ENCODE measurements around the gene CLRN1.

The CLRN1 gene

GRCh38 chr3:150911771-150912170 lies 60.8 kb downstream of the CLRN1 start:
- Histone ChIP-seq H3K9me2 (replicated peaks; ENCODE audit: insufficient read depth, low read length) (no peaks in the 10 kb centered on the region), H3K4me3 (ENCODE audit: insufficient read depth, low read length, poor library complexity, severe bottlenecking) (no peak overlapping the region), H3K4me2 (ENCODE audit: low read depth, low read length, poor library complexity, severe bottlenecking) (no peak overlapping the region)

GRCh38 chr3:150906461-150906860 lies 66.1 kb downstream of the CLRN1 start:
- no peak for TF ChIP-seq CTCF (IDR thresholded peaks at IDR 0.05; ENCODE audit: insufficient read depth, low read length, poor library complexity, severe bottlenecking)
- no peak for TF ChIP-seq EZH2phosphoT487 (conservative IDR thresholded peaks at IDR 0.05; ENCODE audit: low read length)
- H3K27me3 ChIP-seq (ENCODE audit: low read length) = peaks cover 3% of the 10 kb centered on the region; the same call in 1 of the 2 replicates

More at GRCh38 chr3:150911771-150912170, 60.8 kb downstream of the CLRN1 start:
- TF ChIP-seq EZH2phosphoT487 (conservative IDR thresholded peaks at IDR 0.05; ENCODE audit: low read length) (no peak), CTCF (IDR thresholded peaks at IDR 0.05; ENCODE audit: insufficient read depth, low read length, poor library complexity, severe bottlenecking) (no peak)
- Histone ChIP-seq H3K27ac (ENCODE audit: low read depth, low read length) (no peak overlapping the region), H3F3A (ENCODE audit: insufficient read depth) (no peaks in the 10 kb centered on the region), H4K20me1 (ENCODE audit: low read depth, low read length) (no peaks in the 10 kb centered on the region), H3K9me3 (ENCODE audit: insufficient read depth, low read length) (no peaks in the 10 kb centered on the region), H2AFZ (ENCODE audit: low read depth, low read length, severe bottlenecking) (no peak overlapping the region), H3K27me3 (ENCODE audit: low read length) (no peaks in the 10 kb centered on the region), H3K9ac (ENCODE audit: low read length) (no peak overlapping the region), H3K79me2 (ENCODE audit: insufficient read depth, low read length) (no peaks in the 10 kb centered on the region), H3K36me3 (ENCODE audit: low read length) (no peaks in the 10 kb centered on the region)

GRCh38 chr3:150905746-150906145 lies 66.8 kb downstream of the CLRN1 start:
- no peaks in the 10 kb centered on the region for H3F3A ChIP-seq (ENCODE audit: insufficient read depth)
- H3K36me3 ChIP-seq (ENCODE audit: low read length) = no peaks in the 10 kb centered on the region
- H3K4me3 ChIP-seq (ENCODE audit: insufficient read depth, low read length, poor library complexity, severe bottlenecking) = no peak overlapping the region
- H3K9me3 ChIP-seq (ENCODE audit: insufficient read depth, low read length) = no peaks in the 10 kb centered on the region
- peaks cover 3% of the 10 kb centered on the region; the same call in 1 of the 2 replicates for H3K27me3 ChIP-seq (ENCODE audit: low read length)
- TF ChIP-seq CTCF (IDR thresholded peaks at IDR 0.05; ENCODE audit: insufficient read depth, low read length, poor library complexity, severe bottlenecking) (no peak), EZH2phosphoT487 (conservative IDR thresholded peaks at IDR 0.05; ENCODE audit: low read length) (no peak)
- no peaks in the 10 kb centered on the region for H3K9me2 ChIP-seq (replicated peaks; ENCODE audit: insufficient read depth, low read length)
- no peak overlapping the region for H3K9ac ChIP-seq (ENCODE audit: low read length)
- H2AFZ ChIP-seq (ENCODE audit: low read depth, low read length, severe bottlenecking) = no peak overlapping the region
- no peak overlapping the region for H3K4me2 ChIP-seq (ENCODE audit: low read depth, low read length, poor library complexity, severe bottlenecking)
- H3K79me2 ChIP-seq (ENCODE audit: insufficient read depth, low read length) = no peaks in the 10 kb centered on the region
- no peaks in the 10 kb centered on the region for H4K20me1 ChIP-seq (ENCODE audit: low read depth, low read length)
- H3K27ac ChIP-seq (ENCODE audit: low read depth, low read length) = no peak overlapping the region

More at GRCh38 chr3:150906461-150906860, 66.1 kb downstream of the CLRN1 start:
- H2AFZ ChIP-seq (ENCODE audit: low read depth, low read length, severe bottlenecking) = no peak overlapping the region
- H4K20me1 ChIP-seq (ENCODE audit: low read depth, low read length) = no peaks in the 10 kb centered on the region
- H3K79me2 ChIP-seq (ENCODE audit: insufficient read depth, low read length) = no peaks in the 10 kb centered on the region
- H3K27ac ChIP-seq (ENCODE audit: low read depth, low read length) = no peak overlapping the region
- no peak overlapping the region for H3K4me2 ChIP-seq (ENCODE audit: low read depth, low read length, poor library complexity, severe bottlenecking)
- H3K9ac ChIP-seq (ENCODE audit: low read length) = no peak overlapping the region
- no peaks in the 10 kb centered on the region for H3K9me3 ChIP-seq (ENCODE audit: insufficient read depth, low read length)
- H3K4me3 ChIP-seq (ENCODE audit: insufficient read depth, low read length, poor library complexity, severe bottlenecking) = no peak overlapping the region
- H3F3A ChIP-seq (ENCODE audit: insufficient read depth) = no peaks in the 10 kb centered on the region
- H3K36me3 ChIP-seq (ENCODE audit: low read length) = no peaks in the 10 kb centered on the region
- no peaks in the 10 kb centered on the region for H3K9me2 ChIP-seq (replicated peaks; ENCODE audit: insufficient read depth, low read length)

Data from SU-DHL-6 (cell line).